ENCODE data around the gene EFCAB6.

The EFCAB6 gene

DNA sequence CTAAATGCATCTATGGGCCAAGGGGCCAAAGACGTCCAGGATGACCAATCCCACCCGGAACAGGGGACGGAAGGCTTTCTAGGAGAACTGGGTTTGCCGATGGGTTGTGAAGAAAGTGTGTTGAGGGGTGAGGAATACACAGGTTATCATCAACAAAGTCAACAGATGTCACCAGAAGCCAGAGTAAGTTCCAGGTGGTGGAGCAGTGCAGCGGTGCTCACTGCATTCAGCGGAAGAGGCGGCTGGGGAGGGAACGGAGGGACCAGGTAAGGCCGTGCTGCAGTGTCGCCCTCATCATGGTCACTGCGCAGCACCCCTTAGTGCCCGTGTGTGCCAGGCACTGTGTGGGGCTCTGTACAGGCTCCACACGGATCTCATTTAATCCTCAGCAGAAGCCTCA lies 176.0 kb downstream of the EFCAB6 start:
- no peak for ATAC-seq
- no peak for TF ChIP-seq ESRRG (CRISPR knock-in tag; IDR thresholded peaks at IDR 0.05)
- TF ChIP-seq, protein P1, sequence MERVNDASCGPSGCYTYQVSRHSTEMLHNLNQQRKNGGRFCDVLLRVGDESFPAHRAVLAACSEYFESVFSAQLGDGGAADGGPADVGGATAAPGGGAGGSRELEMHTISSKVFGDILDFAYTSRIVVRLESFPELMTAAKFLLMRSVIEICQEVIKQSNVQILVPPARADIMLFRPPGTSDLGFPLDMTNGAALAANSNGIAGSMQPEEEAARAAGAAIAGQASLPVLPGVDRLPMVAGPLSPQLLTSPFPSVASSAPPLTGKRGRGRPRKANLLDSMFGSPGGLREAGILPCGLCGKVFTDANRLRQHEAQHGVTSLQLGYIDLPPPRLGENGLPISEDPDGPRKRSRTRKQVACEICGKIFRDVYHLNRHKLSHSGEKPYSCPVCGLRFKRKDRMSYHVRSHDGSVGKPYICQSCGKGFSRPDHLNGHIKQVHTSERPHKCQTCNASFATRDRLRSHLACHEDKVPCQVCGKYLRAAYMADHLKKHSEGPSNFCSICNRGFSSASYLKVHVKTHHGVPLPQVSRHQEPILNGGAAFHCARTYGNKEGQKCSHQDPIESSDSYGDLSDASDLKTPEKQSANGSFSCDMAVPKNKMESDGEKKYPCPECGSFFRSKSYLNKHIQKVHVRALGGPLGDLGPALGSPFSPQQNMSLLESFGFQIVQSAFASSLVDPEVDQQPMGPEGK (CRISPR knock-in tag; IDR thresholded peaks at IDR 0.05; ENCODE audit: borderline replicate concordance): no peak
- no peak for TF ChIP-seq TCF4 (CRISPR knock-in tag; IDR thresholded peaks at IDR 0.05; ENCODE audit: borderline replicate concordance)
- no peak for TF ChIP-seq GLIS3 (CRISPR knock-in tag; IDR thresholded peaks at IDR 0.05)
- TF ChIP-seq, protein P2, sequence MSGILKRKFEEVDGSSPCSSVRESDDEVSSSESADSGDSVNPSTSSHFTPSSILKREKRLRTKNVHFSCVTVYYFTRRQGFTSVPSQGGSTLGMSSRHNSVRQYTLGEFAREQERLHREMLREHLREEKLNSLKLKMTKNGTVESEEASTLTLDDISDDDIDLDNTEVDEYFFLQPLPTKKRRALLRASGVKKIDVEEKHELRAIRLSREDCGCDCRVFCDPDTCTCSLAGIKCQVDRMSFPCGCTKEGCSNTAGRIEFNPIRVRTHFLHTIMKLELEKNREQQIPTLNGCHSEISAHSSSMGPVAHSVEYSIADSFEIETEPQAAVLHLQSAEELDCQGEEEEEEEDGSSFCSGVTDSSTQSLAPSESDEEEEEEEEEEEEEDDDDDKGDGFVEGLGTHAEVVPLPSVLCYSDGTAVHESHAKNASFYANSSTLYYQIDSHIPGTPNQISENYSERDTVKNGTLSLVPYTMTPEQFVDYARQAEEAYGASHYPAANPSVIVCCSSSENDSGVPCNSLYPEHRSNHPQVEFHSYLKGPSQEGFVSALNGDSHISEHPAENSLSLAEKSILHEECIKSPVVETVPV (CRISPR knock-in tag; IDR thresholded peaks at IDR 0.05): no peak
- TF ChIP-seq CSDC2 (CRISPR knock-in tag; IDR thresholded peaks at IDR 0.05): no peak
- TF ChIP-seq ZFP3 (CRISPR knock-in tag; IDR thresholded peaks at IDR 0.05): no peak
- TF ChIP-seq, protein P3, sequence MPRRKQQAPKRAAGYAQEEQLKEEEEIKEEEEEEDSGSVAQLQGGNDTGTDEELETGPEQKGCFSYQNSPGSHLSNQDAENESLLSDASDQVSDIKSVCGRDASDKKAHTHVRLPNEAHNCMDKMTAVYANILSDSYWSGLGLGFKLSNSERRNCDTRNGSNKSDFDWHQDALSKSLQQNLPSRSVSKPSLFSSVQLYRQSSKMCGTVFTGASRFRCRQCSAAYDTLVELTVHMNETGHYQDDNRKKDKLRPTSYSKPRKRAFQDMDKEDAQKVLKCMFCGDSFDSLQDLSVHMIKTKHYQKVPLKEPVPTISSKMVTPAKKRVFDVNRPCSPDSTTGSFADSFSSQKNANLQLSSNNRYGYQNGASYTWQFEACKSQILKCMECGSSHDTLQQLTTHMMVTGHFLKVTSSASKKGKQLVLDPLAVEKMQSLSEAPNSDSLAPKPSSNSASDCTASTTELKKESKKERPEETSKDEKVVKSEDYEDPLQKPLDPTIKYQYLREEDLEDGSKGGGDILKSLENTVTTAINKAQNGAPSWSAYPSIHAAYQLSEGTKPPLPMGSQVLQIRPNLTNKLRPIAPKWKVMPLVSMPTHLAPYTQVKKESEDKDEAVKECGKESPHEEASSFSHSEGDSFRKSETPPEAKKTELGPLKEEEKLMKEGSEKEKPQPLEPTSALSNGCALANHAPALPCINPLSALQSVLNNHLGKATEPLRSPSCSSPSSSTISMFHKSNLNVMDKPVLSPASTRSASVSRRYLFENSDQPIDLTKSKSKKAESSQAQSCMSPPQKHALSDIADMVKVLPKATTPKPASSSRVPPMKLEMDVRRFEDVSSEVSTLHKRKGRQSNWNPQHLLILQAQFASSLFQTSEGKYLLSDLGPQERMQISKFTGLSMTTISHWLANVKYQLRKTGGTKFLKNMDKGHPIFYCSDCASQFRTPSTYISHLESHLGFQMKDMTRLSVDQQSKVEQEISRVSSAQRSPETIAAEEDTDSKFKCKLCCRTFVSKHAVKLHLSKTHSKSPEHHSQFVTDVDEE (CRISPR knock-in tag; IDR thresholded peaks at IDR 0.05): no peak
- no peak for TF ChIP-seq ZC3H10 (CRISPR knock-in tag; IDR thresholded peaks at IDR 0.05)

DNA sequence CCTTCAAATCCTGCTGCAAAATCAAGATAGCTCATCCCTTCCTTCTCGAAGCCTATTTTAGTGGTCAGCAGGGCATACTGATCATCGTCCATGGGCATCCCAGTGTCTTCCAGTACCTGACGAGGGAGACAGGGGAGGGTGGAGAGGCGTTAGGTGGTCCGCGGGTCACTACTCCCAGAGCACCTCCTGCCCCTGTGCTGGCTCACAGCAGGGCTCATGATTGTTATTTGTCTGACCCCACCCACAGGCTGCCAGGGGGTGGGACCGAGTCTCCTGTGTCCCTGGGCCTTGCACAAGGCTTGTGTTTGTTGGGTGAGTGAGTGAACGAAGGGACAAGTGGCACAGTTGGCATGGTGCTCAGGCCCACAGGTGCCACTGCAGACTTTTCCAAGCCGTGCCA lies 177.0 kb downstream of the EFCAB6 start:
- TF ChIP-seq GLIS3 (CRISPR knock-in tag; IDR thresholded peaks at IDR 0.05) (no peak), ZNF8 (CRISPR knock-in tag; IDR thresholded peaks at IDR 0.05) (no peak), ISL1 (CRISPR knock-in tag; IDR thresholded peaks at IDR 0.05) (no peak), ZFP3 (CRISPR knock-in tag; IDR thresholded peaks at IDR 0.05) (no peak), TOX (CRISPR knock-in tag; IDR thresholded peaks at IDR 0.05; ENCODE audit: borderline replicate concordance) (no peak), CSDC2 (CRISPR knock-in tag; IDR thresholded peaks at IDR 0.05) (no peak), RARB (CRISPR knock-in tag; IDR thresholded peaks at IDR 0.05) (no peak), ZFP30 (CRISPR knock-in tag; IDR thresholded peaks at IDR 0.05) (no peak), BACH2 (CRISPR knock-in tag; IDR thresholded peaks at IDR 0.05; ENCODE audit: borderline replicate concordance) (no peak), SNAI2 (CRISPR knock-in tag; IDR thresholded peaks at IDR 0.05) (no peak), ESRRG (CRISPR knock-in tag; IDR thresholded peaks at IDR 0.05) (no peak)
- TF ChIP-seq, protein P3 (CRISPR knock-in tag; IDR thresholded peaks at IDR 0.05): no peak
- TF ChIP-seq, protein P4, sequence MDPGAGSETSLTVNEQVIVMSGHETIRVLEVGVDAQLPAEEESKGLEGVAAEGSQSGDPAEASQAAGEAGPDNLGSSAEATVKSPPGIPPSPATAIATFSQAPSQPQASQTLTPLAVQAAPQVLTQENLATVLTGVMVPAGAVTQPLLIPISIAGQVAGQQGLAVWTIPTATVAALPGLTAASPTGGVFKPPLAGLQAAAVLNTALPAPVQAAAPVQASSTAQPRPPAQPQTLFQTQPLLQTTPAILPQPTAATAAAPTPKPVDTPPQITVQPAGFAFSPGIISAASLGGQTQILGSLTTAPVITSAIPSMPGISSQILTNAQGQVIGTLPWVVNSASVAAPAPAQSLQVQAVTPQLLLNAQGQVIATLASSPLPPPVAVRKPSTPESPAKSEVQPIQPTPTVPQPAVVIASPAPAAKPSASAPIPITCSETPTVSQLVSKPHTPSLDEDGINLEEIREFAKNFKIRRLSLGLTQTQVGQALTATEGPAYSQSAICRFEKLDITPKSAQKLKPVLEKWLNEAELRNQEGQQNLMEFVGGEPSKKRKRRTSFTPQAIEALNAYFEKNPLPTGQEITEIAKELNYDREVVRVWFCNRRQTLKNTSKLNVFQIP (CRISPR knock-in tag; IDR thresholded peaks at IDR 0.05; ENCODE audit: borderline replicate concordance, low read depth): no peak
- TF ChIP-seq, protein P5, sequence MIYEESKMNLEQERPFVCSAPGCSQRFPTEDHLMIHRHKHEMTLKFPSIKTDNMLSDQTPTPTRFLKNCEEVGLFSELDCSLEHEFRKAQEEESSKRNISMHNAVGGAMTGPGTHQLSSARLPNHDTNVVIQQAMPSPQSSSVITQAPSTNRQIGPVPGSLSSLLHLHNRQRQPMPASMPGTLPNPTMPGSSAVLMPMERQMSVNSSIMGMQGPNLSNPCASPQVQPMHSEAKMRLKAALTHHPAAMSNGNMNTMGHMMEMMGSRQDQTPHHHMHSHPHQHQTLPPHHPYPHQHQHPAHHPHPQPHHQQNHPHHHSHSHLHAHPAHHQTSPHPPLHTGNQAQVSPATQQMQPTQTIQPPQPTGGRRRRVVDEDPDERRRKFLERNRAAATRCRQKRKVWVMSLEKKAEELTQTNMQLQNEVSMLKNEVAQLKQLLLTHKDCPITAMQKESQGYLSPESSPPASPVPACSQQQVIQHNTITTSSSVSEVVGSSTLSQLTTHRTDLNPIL (CRISPR knock-in tag; IDR thresholded peaks at IDR 0.05; ENCODE audit: low read depth): no peak
- ATAC-seq: no peak

Data from SK-N-SH treated with all-trans-retinoic acid at 6 μM for 48 hours (cell line).